Activated naive CD4-positive, alpha-beta T cell treated with anti-CD3 and anti-CD28 coated beads, Interleukin-2, amount 50 U/mL, for 24 hours (primary cell): Measurements from ENCODE around the gene RMRP.
"Not testable (repeated sequence)": the region's sequence is repeated elsewhere in the genome, so short reads cannot be mapped to it uniquely, and the experiment has no call there.

Experiments
- H3K27ac Mint-ChIP-seq: one replicate; pipeline ENCODE4 v1.8.0; 2021; ENCODE audit warnings: mild to moderate bottlenecking, mixed read lengths
- H3K27me3 Mint-ChIP-seq: one replicate; pipeline ENCODE4 v1.8.0; 2021; ENCODE audit warnings: mixed read lengths
- H3K36me3 Mint-ChIP-seq: one replicate; pipeline ENCODE4 v1.8.0; 2021; ENCODE audit warnings: mixed read lengths
- H3K4me1 Mint-ChIP-seq: one replicate; pipeline ENCODE4 v1.8.0; 2021; ENCODE audit warnings: mixed read lengths
- H3K4me3 Mint-ChIP-seq: one replicate; pipeline ENCODE4 v1.8.0; 2021; ENCODE audit warnings: mild to moderate bottlenecking, mixed read lengths
- H3K9me3 Mint-ChIP-seq: one replicate; pipeline ENCODE4 v1.8.0; 2021; ENCODE audit warnings: mixed read lengths

The RMRP gene

GRCh38 chr9:35645736-35646135 is 12.1 kb downstream of the RMRP start:
- H3K27me3 Mint-ChIP-seq, H3K9me3 Mint-ChIP-seq, H3K36me3 Mint-ChIP-seq: not testable (repeated sequence)
- Mint-ChIP-seq H3K4me1 (peaks cover 66% of the 10 kb centered on the region), H3K4me3 (peak overlapping the region; percentile 94), H3K27ac (peak overlapping the region; percentile 8)

- Mint-ChIP-seq H3K27ac (no peak overlapping the region), H3K27me3 (no peaks in the 10 kb centered on the region), H3K9me3 (no peaks in the 10 kb centered on the region), H3K4me3 (no peak overlapping the region), H3K4me1 (peaks cover 64% of the 10 kb centered on the region), H3K36me3 (peaks cover 3% of the 10 kb centered on the region)
These were observed 14.8 kb downstream of the RMRP start for GRCh38 chr9:35643046-35643445.

- H3K4me3 Mint-ChIP-seq, H3K27ac Mint-ChIP-seq, H3K36me3 Mint-ChIP-seq, H3K9me3 Mint-ChIP-seq, H3K27me3 Mint-ChIP-seq: not testable (repeated sequence)
- H3K4me1 Mint-ChIP-seq: peaks cover 69% of the 10 kb centered on the region
These were observed 16.3 kb downstream of the RMRP start for GRCh38 chr9:35641478-35641877.

- not testable (repeated sequence) for H3K4me3 Mint-ChIP-seq, H3K27ac Mint-ChIP-seq
- H3K4me1 Mint-ChIP-seq: peaks cover 74% of the 10 kb centered on the region
These were observed 17.4 kb downstream of the RMRP start for GRCh38 chr9:35640431-35640830.

GRCh38 chr9:35639631-35640030 is 18.2 kb downstream of the RMRP start:
- H3K27ac Mint-ChIP-seq: peak overlapping the region; percentile 87
- H3K9me3 Mint-ChIP-seq: no peaks in the 10 kb centered on the region
- H3K36me3 Mint-ChIP-seq: peaks cover 3% of the 10 kb centered on the region
- H3K4me3 Mint-ChIP-seq: peak overlapping the region; percentile 52
- H3K27me3 Mint-ChIP-seq: no peaks in the 10 kb centered on the region
- H3K4me1 Mint-ChIP-seq: peaks cover 77% of the 10 kb centered on the region

More at GRCh38 chr9:35640431-35640830, 17.4 kb downstream of the RMRP start:
- not testable (repeated sequence) for H3K36me3 Mint-ChIP-seq, H3K27me3 Mint-ChIP-seq, H3K9me3 Mint-ChIP-seq

GRCh38 chr9:35639225-35639624 is 18.6 kb downstream of the RMRP start:
- Mint-ChIP-seq H3K4me3 (peak overlapping the region; percentile 52), H3K27ac (peak overlapping the region; percentile 87), H3K4me1 (peaks cover 74% of the 10 kb centered on the region)
- not testable (repeated sequence) for H3K9me3 Mint-ChIP-seq, H3K27me3 Mint-ChIP-seq, H3K36me3 Mint-ChIP-seq

DNA sequence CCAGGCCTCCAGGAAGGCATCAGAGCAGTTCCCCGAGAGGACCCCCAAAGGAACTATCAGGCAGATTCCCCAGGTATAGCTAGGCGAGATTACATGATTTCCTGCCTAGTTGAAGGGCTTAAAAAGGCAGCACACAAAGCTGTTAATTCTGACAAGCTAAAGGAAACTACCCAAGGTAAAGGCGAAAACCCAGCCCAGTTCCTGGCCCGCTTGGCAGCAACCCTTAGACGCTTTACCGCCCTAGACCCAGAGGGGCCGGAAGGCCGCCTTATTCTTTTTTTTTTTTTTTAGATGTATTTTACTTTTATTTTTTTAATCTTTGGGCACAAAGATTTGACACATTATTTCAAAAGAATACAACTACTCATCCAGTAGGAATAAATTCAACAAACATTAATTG is 19.1 kb downstream of the RMRP start:
- H3K27ac Mint-ChIP-seq: peak overlapping the region; percentile 74
- not testable (repeated sequence) for H3K27me3 Mint-ChIP-seq, H3K9me3 Mint-ChIP-seq, H3K4me3 Mint-ChIP-seq, H3K36me3 Mint-ChIP-seq
- H3K4me1 Mint-ChIP-seq: peaks cover 74% of the 10 kb centered on the region

- not testable (repeated sequence) for H3K4me3 Mint-ChIP-seq, H3K27me3 Mint-ChIP-seq, H3K36me3 Mint-ChIP-seq, H3K9me3 Mint-ChIP-seq
- peak overlapping the region; percentile 63 for H3K27ac Mint-ChIP-seq
- H3K4me1 Mint-ChIP-seq: peaks cover 66% of the 10 kb centered on the region
These were observed 20.3 kb downstream of the RMRP start for GRCh38 chr9:35637427-35637955.

- H3K4me3 Mint-ChIP-seq, H3K27ac Mint-ChIP-seq, H3K9me3 Mint-ChIP-seq, H3K27me3 Mint-ChIP-seq, H3K36me3 Mint-ChIP-seq: not testable (repeated sequence)
- H3K4me1 Mint-ChIP-seq: peaks cover 65% of the 10 kb centered on the region
These were observed 21.0 kb downstream of the RMRP start for GRCh38 chr9:35636877-35637246.

- H3K36me3 Mint-ChIP-seq: peaks cover 3% of the 10 kb centered on the region
- H3K4me3 Mint-ChIP-seq: peak overlapping the region; percentile 27
- no peaks in the 10 kb centered on the region for H3K9me3 Mint-ChIP-seq
- H3K27ac Mint-ChIP-seq: peak overlapping the region; percentile 35
- H3K27me3 Mint-ChIP-seq: no peaks in the 10 kb centered on the region
- peaks cover 60% of the 10 kb centered on the region for H3K4me1 Mint-ChIP-seq
These were observed 21.5 kb downstream of the RMRP start for GRCh38 chr9:35636135-35636876.

GRCh38 chr9:35635730-35636129 is 22.1 kb downstream of the RMRP start:
- no peaks in the 10 kb centered on the region for H3K27me3 Mint-ChIP-seq
- H3K36me3 Mint-ChIP-seq: peaks cover 3% of the 10 kb centered on the region
- H3K9me3 Mint-ChIP-seq: no peaks in the 10 kb centered on the region
- peaks cover 55% of the 10 kb centered on the region for H3K4me1 Mint-ChIP-seq
- peak overlapping the region; percentile 35 for H3K27ac Mint-ChIP-seq
- H3K4me3 Mint-ChIP-seq: no peak overlapping the region

- H3K27me3 Mint-ChIP-seq: no peaks in the 10 kb centered on the region
- H3K36me3 Mint-ChIP-seq: no peaks in the 10 kb centered on the region
- no peak overlapping the region for H3K4me3 Mint-ChIP-seq
- H3K4me1 Mint-ChIP-seq: peaks cover under 1% of the 10 kb centered on the region
- H3K27ac Mint-ChIP-seq: no peak overlapping the region
- H3K9me3 Mint-ChIP-seq: no peaks in the 10 kb centered on the region
These were observed 28.2 kb downstream of the RMRP start for GRCh38 chr9:35629597-35629996.

DNA sequence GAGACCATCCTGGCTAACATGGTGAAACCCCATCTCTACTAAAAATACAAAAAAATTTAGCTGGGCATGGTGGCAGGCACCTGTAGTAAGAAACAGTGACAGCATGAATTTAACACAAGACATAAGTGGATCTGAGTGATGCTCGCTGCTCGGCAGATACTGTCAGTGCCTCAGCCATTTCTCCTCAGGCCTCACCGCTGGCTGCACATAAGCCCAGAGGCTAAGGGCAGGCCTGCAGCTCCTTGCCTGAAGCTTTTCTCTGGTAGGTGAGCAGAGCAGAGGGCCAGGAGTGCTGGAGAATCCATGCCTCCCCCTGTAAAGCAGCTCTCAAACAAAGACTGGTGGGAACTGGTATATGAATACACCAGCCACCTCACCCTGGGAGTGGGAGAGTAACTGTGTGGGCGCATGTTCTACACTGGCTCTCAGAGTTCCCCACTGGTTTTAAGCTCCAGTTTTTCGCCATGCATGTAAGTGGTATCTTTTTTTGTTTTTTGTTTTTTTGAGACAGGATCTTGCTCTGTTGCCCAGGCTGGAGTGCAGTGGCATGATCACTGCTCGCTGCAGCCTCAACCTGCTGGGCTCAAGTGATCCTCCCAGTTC is 29.3 kb downstream of the RMRP start:
- no peak overlapping the region for H3K27ac Mint-ChIP-seq

DNA sequence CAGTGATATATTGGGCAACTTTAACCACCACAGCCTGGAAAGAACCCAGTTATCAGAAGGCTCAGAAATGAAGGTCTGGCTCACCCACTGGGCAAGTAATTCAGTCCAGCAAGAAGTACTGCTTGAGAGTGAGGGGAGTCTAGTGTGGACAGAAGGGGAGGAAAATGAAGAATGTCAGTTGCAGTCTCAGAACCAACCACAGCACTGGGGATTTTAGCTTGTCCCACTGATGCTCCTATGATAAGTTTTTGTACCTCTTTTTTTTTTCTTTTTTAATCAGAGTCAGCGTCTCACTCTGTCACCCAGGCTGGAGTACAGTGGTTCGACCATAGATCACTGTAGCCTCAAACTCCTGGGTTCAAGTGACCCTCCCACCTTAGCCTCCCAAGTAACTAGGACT is 30.2 kb downstream of the RMRP start:
- H3K27ac Mint-ChIP-seq: no peak overlapping the region
- no peaks in the 10 kb centered on the region for H3K9me3 Mint-ChIP-seq
- no peaks in the 10 kb centered on the region for H3K4me1 Mint-ChIP-seq
- H3K36me3 Mint-ChIP-seq: no peaks in the 10 kb centered on the region
- H3K27me3 Mint-ChIP-seq: no peaks in the 10 kb centered on the region
- no peak overlapping the region for H3K4me3 Mint-ChIP-seq

More for the DNA sequence above, 29.3 kb downstream of the RMRP start:
- Mint-ChIP-seq H3K4me1 (no peaks in the 10 kb centered on the region), H3K27me3 (no peaks in the 10 kb centered on the region), H3K4me3 (no peak overlapping the region), H3K36me3 (no peaks in the 10 kb centered on the region), H3K9me3 (no peaks in the 10 kb centered on the region)

DNA sequence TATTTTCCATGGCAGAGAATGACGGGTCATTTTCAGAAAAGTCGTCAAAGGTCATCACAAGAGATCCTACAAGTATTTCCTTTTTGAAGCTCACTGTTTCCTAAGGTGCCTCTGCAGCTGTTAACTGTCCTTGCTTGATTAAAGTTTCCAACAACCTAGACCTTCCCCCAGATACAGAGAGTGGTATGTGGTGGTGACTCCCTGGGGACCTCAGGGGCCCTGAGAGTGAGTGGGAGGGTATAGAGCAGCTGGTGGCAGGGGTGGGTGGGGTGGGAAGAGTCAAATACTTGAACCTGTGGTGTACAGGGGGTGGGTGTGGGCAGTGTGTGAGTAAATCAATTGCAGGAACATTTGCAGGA is 38.0 kb downstream of the RMRP start:
- Mint-ChIP-seq H3K27ac (peak overlapping the region; percentile 55), H3K36me3 (no peaks in the 10 kb centered on the region), H3K27me3 (no peaks in the 10 kb centered on the region)

DNA sequence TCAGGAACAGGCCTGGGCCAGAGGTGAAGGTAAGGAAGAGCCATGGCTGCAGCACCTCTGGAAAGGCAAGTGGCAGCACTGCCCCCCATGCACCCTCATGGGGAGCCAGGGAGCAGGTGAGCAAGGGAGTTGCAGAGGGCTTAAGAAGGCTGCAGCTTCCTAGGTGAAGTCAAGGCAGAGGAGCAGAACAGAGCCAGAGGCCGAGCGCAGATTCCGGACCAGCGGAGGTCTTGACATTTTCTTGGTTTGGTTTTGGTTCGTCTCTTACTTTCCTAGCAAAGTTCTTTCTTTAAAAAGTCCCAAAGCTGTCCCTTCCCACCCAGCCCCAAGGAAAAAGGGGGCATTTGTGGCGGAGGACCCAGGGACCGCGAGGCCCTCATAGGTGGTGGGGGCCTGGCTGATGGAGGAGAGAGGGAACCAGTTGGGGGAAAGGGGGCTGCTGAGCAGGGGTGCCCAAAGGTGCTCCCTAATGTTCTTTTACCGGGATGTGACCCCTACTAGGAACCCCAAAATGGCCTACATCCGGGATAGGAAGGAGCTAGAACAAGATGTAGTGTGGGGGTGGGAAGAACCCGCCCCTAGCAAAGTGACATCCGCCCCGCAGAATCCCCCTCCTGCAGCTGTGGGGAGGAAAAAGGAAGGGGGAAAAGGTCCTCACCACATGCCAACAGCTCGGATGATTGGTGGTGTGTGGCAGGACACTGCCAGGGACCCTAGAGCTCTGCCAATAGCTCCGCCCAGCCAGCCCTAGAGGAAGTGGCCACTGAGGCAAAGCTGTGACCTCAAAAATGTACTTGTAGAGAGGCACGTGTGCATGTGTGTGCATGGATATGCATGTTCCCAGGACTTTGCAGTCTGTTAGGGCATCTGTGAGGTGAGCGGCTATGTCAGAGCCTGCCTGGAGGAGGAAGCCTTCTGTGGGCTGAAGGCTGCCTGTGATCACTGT is 38.7 kb downstream of the RMRP start:
- H3K4me1 Mint-ChIP-seq: peaks cover 44% of the 10 kb centered on the region
- H3K27me3 Mint-ChIP-seq: no peaks in the 10 kb centered on the region
- no peaks in the 10 kb centered on the region for H3K36me3 Mint-ChIP-seq
- no peaks in the 10 kb centered on the region for H3K9me3 Mint-ChIP-seq
- peak overlapping the region; percentile 19 for H3K4me3 Mint-ChIP-seq
- H3K27ac Mint-ChIP-seq: peak overlapping the region; percentile 55

More for the DNA sequence above, 38.0 kb downstream of the RMRP start:
- Mint-ChIP-seq H3K4me1 (peaks cover 44% of the 10 kb centered on the region), H3K4me3 (no peak overlapping the region), H3K9me3 (no peaks in the 10 kb centered on the region)
